GM21381 (cell line): ENCODE data around the gene EZH2.

Experiments
- ATAC-seq: cut with Tn5 transposase; IDR thresholded peaks from one replicate; pipeline ENCODE4 v1.9.1; 2021; ENCODE audit warnings: mild to moderate bottlenecking, moderate library complexity; ENCODE audit not compliant: unreplicated experiment

EZH2 gene

GRCh38 chr7:148901178-148901577 is 17.1 kb upstream of the EZH2 start:
- no peak for ATAC-seq

GRCh38 chr7:148898845-148899484 is 14.9 kb upstream of the EZH2 start:
- no peak for ATAC-seq

- no peak for ATAC-seq
Observed at GRCh38 chr7:148894591-148894990, 10.5 kb upstream of the EZH2 start.

GRCh38 chr7:148893071-148893470 is 9.0 kb upstream of the EZH2 start:
- ATAC-seq, result no peak

- ATAC-seq, result no peak
Observed at GRCh38 chr7:148888300-148888699, 4.2 kb upstream of the EZH2 start.

- no peak for ATAC-seq
Observed at GRCh38 chr7:148886844-148887243, 2.8 kb upstream of the EZH2 start.

GRCh38 chr7:148884299-148885022 is 370 bp upstream of the EZH2 start:
- ATAC-seq, result peak; percentile 89

- ATAC-seq, result peak; percentile 20
Observed at GRCh38 chr7:148883266-148884048, 634 bp downstream of the EZH2 start.

- ATAC-seq, result no peak
Observed at GRCh38 chr7:148882841-148883265, 1.2 kb downstream of the EZH2 start.

GRCh38 chr7:148882192-148882591 is 1.9 kb downstream of the EZH2 start:
- ATAC-seq, result no peak

- ATAC-seq, result no peak
Observed at GRCh38 chr7:148878317-148878716, 5.8 kb downstream of the EZH2 start.

GRCh38 chr7:148877517-148877916 is 6.6 kb downstream of the EZH2 start:
- ATAC-seq, result no peak

- no peak for ATAC-seq
Observed at GRCh38 chr7:148872188-148872587, 11.9 kb downstream of the EZH2 start.

- no peak for ATAC-seq
Observed at GRCh38 chr7:148871551-148871950, 12.5 kb downstream of the EZH2 start.

GRCh38 chr7:148871030-148871429 is 13.1 kb downstream of the EZH2 start:
- ATAC-seq, result no peak

- no peak for ATAC-seq
Observed at GRCh38 chr7:148868378-148868674, 15.8 kb downstream of the EZH2 start.

- ATAC-seq, result no peak
Observed at GRCh38 chr7:148867596-148868377, 16.3 kb downstream of the EZH2 start.

GRCh38 chr7:148866362-148866761 is 17.7 kb downstream of the EZH2 start:
- no peak for ATAC-seq

- no peak for ATAC-seq
Observed at GRCh38 chr7:148865283-148865682, 18.8 kb downstream of the EZH2 start.

- ATAC-seq, result no peak
Observed at GRCh38 chr7:148863324-148863723, 20.8 kb downstream of the EZH2 start.

GRCh38 chr7:148862481-148862880 is 21.6 kb downstream of the EZH2 start:
- no peak for ATAC-seq
